Measurements from ENCODE around the gene ARSB.
A peak's percentile ranks its signal among the peaks of the same experiment; 100 is the strongest.

Gene ARSB

GRCh38 chr5:78727786-78728761 lies 257.0 kb downstream of the ARSB start:
- Mint-ChIP-seq H3K4me3 (peak overlapping the region; percentile 60), H3K27ac (peak overlapping the region; percentile 96), H3K9me3 (peaks cover 3% of the 10 kb centered on the region), H3K4me1 (peaks cover 32% of the 10 kb centered on the region), H3K27me3 (no peaks in the 10 kb centered on the region), H3K36me3 (peaks cover 4% of the 10 kb centered on the region)
- peak; percentile 84 for ATAC-seq (ENCODE audit: low read depth)
- peak; percentile 48 to 69 for DNase-seq (ENCODE audit: low spot score in 2 of 2)

Measured in memory B cell (primary cell).